Breast epithelium (tissue), 4 donors: Measurements from ENCODE around the gene ILDR1. TPM values are rescaled to one million over a fixed set of nuclear protein-coding genes. Genes with fewer than 3 reads are reported as not detected.

Experiments used
- DNase-seq, 2 donors: peaks; one replicate each; pipeline ENCODE4 v3.0.0-alpha.2; 2019; ENCODE audit warnings: low spot score in 2 of 2
- H3K27ac ChIP-seq, 2 donors: fragments of 200-600 bp; sonication (generic) in 1 of 2; one replicate each; pipeline ENCODE4 v1.5.1; 2016 to 2019; ENCODE audit warnings: mild to moderate bottlenecking in 1 of 2
- H3K27me3 ChIP-seq, 2 donors: fragments of 200-600 bp; sonication (generic) in 1 of 2; one replicate each; pipeline versions ENCODE4 v1.5.1 to v1.6.0; 2017 to 2019; ENCODE audit warnings: control low read depth in 1 of 2, mild to moderate bottlenecking in 1 of 2
- H3K36me3 ChIP-seq: fragments of 200-600 bp; one replicate; pipeline ENCODE4 v1.5.1; 2019
- H3K4me1 ChIP-seq, 2 donors: fragments of 200-600 bp; sonication (generic); one replicate each; pipeline ENCODE4 v1.5.1; 2016 to 2019; ENCODE audit warnings: control low read depth in 1 of 2
- H3K4me3 ChIP-seq, 3 donors: fragments of 200-600 bp; sonication (generic); 1 replicate in 2 of 3; 2 replicates in 1 of 3; pipeline ENCODE4 v1.5.1; 2016 to 2019; ENCODE audit warnings: mild to moderate bottlenecking in 3 of 3, moderate library complexity in 2 of 3
- H3K9me3 ChIP-seq, 2 donors: fragments of 200-600 bp; sonication (generic) in 1 of 2; one replicate each; pipeline ENCODE4 v1.5.1; 2016 to 2019; ENCODE audit warnings: control low read depth in 1 of 2
- CTCF ChIP-seq, 3 donors: fragments of 450-650 bp; IDR thresholded peaks; one replicate each; pipeline ENCODE4 v1.5.1; 2016 to 2017; ENCODE audit warnings: antibody characterized with exemption in 3 of 3, mild to moderate bottlenecking in 3 of 3, moderate library complexity in 3 of 3
- POLR2A ChIP-seq: fragments of 450-650 bp; IDR thresholded peaks from one replicate; pipeline ENCODE4 v1.6.1; 2016; ENCODE audit warnings: antibody characterized with exemption, mild to moderate bottlenecking, moderate library complexity
- POLR2AphosphoS5 ChIP-seq, 3 donors: sonication (generic); formaldehyde crosslinking; IDR thresholded peaks; one replicate each; pipeline ENCODE4 v1.6.1; 2017; ENCODE audit warnings: antibody characterized with exemption in 3 of 3
- intact Hi-C: fragments of 100-400 bp; cut with DNase I; formaldehyde crosslinking; loops from one replicate; pipeline ENCODE4 v1.15.1; 2023; ENCODE audit warnings: low total_unique reads
- total RNA-seq, 3 donors: library from RNA; depleted of rRNA; stranded (reverse); fragments of >200 nt; gene quantifications; one replicate each; pipeline ENCODE4 v1.1.0, GENCODE V29; 2016

Gene ILDR1
- total RNA-seq, 3 donors from 2014 or later = 3.3 to 5.9 TPM; not detected in 1

- TF ChIP-seq CTCF (IDR thresholded peaks at IDR 0.05) (no peak), POLR2A (no peak), POLR2AphosphoS5 (IDR thresholded peaks at IDR 0.05) (no peak)
- no peak for DNase-seq
- Histone ChIP-seq H3K36me3 (no peaks in the 10 kb centered on the region), H3K4me1 (no peaks in the 10 kb centered on the region), H3K27ac (no peak overlapping the region), H3K4me3 (no peak overlapping the region), H3K27me3 (no peaks in the 10 kb centered on the region), H3K9me3 (no peaks in the 10 kb centered on the region)
- intact Hi-C loops = no loop called here
Observed at GRCh38 chr3:122010506-122010905, 11.5 kb downstream of the ILDR1 start.

GRCh38 chr3:122008166-122008565, 13.9 kb downstream of the ILDR1 start:
- intact Hi-C loops = no loop called here

GRCh38 chr3:122006267-122006666, 15.8 kb downstream of the ILDR1 start:
- H3K4me1 ChIP-seq = no peaks in the 10 kb centered on the region
- no peak for DNase-seq
- no peaks in the 10 kb centered on the region for H3K9me3 ChIP-seq
- intact Hi-C loops = no loop called here
- no peak overlapping the region for H3K27ac ChIP-seq
- TF ChIP-seq CTCF (IDR thresholded peaks at IDR 0.05) (no peak), POLR2A (no peak), POLR2AphosphoS5 (IDR thresholded peaks at IDR 0.05) (no peak)
- no peaks in the 10 kb centered on the region for H3K36me3 ChIP-seq
- no peaks in the 10 kb centered on the region for H3K27me3 ChIP-seq
- no peak overlapping the region for H3K4me3 ChIP-seq

More at GRCh38 chr3:122008166-122008565, 13.9 kb downstream of the ILDR1 start:
- no peak for TF ChIP-seq POLR2A
- TF ChIP-seq POLR2AphosphoS5 (IDR thresholded peaks at IDR 0.05) = no peak
- TF ChIP-seq CTCF (IDR thresholded peaks at IDR 0.05) = no peak
- Histone ChIP-seq H3K36me3 (no peaks in the 10 kb centered on the region), H3K4me3 (no peak overlapping the region), H3K27ac (no peak overlapping the region), H3K9me3 (no peaks in the 10 kb centered on the region), H3K27me3 (no peaks in the 10 kb centered on the region), H3K4me1 (no peaks in the 10 kb centered on the region)
- DNase-seq = no peak

GRCh38 chr3:122004991-122005565, 17.0 kb downstream of the ILDR1 start:
- Histone ChIP-seq H3K27ac (no peak overlapping the region), H3K4me3 (no peak overlapping the region), H3K27me3 (no peaks in the 10 kb centered on the region), H3K9me3 (no peaks in the 10 kb centered on the region), H3K4me1 (no peaks in the 10 kb centered on the region), H3K36me3 (no peaks in the 10 kb centered on the region)
- TF ChIP-seq POLR2A (no peak), CTCF (IDR thresholded peaks at IDR 0.05) (no peak), POLR2AphosphoS5 (IDR thresholded peaks at IDR 0.05) (no peak)
- intact Hi-C loops = loop anchor here (2.0 kb wide), 1 partner anchor 62 kb away; no protein-coding TSS in a partner anchor
- DNase-seq = no peak

- no peaks in the 10 kb centered on the region for H3K4me1 ChIP-seq
- no peak overlapping the region for H3K27ac ChIP-seq
- H3K4me3 ChIP-seq = no peak overlapping the region
- H3K36me3 ChIP-seq = no peaks in the 10 kb centered on the region
- no peaks in the 10 kb centered on the region for H3K9me3 ChIP-seq
- TF ChIP-seq CTCF (IDR thresholded peaks at IDR 0.05) (no peak), POLR2AphosphoS5 (IDR thresholded peaks at IDR 0.05) (no peak), POLR2A (no peak)
- intact Hi-C loops = loop anchor here (2.0 kb wide), 1 partner anchor 63 kb away; no protein-coding TSS in a partner anchor
- no peaks in the 10 kb centered on the region for H3K27me3 ChIP-seq
- no peak for DNase-seq
Observed at GRCh38 chr3:122004107-122004506, 17.9 kb downstream of the ILDR1 start.
